GM12874 (cell line): ENCODE results near the gene GMDS.

Source experiments
- CTCF ChIP-seq: IDR thresholded peaks from 2 replicates; pipeline ENCODE4 v1.5.1; 2011; ENCODE audit warnings: low read depth, mild to moderate bottlenecking, control low read depth, low read length, moderate library complexity; ENCODE audit not compliant: insufficient read depth

Gene GMDS

GRCh38 chr6:1958257-1958656, 287.1 kb downstream of the GMDS start:
- no peak for TF ChIP-seq CTCF

GRCh38 chr6:1957746-1958145, 287.7 kb downstream of the GMDS start:
- no peak for TF ChIP-seq CTCF

- TF ChIP-seq CTCF: no peak
Observed at GRCh38 chr6:1952740-1953360, 292.6 kb downstream of the GMDS start.

GRCh38 chr6:1950631-1951030, 294.8 kb downstream of the GMDS start:
- no peak for TF ChIP-seq CTCF

GRCh38 chr6:1949538-1949937, 295.9 kb downstream of the GMDS start:
- no peak for TF ChIP-seq CTCF

GRCh38 chr6:1947922-1948321, 297.5 kb downstream of the GMDS start:
- no peak for TF ChIP-seq CTCF

GRCh38 chr6:1946583-1946982, 298.8 kb downstream of the GMDS start:
- no peak for TF ChIP-seq CTCF
